ENCODE data around the gene NUDT16.
A peak's percentile ranks its signal among the peaks of the same experiment; 100 is the strongest.
"Not testable (repeated sequence)": the region's sequence is repeated elsewhere in the genome, so short reads cannot be mapped to it uniquely, and the experiment has no call there.

DNA sequence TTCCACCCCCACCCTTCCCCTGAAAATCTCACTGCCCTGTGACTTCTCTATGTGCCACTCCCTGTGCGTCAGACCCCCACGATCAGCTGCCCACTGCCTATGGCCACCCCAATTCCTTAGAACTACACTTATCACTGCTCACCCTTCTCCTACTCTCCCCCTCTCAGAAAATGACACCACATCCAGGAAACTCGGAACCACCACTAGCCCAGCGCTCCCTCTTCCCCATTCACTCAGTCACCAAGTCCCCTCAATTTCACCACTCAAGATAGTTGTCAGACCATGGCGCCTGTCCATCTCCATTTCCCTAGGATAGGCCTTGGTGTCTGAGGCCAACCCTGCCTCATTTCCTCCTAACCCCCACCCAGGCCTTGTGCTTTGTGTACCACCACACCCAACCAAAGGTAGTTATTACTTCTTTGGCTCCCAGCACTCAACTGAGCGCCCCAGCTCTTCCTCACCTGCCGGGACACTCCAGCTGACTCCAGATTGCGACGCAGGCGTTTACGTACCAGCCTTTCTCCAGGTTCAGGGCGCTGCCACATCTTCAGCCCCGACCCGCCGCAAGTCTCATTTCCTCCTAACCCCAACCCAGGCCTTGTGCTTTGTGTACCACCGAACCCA, 641 bp upstream of the NUDT16 start:
- not testable (repeated sequence) for TF ChIP-seq CTCF, EP300 (IDR thresholded peaks at IDR 0.05)
- TF ChIP-seq POLR2A (IDR thresholded peaks at IDR 0.05) (peak in 2 of 4 donors; percentile 57 to 81), POLR2AphosphoS5 (IDR thresholded peaks at IDR 0.05) (peak in 1 of 3 donors; percentile 31)
